GM18951 (cell line): Measurements from ENCODE around the gene DEFB129.
"Not testable (repeated sequence)": the region's sequence is repeated elsewhere in the genome, so short reads cannot be mapped to it uniquely, and the experiment has no call there.

Source experiments
- POLR2A ChIP-seq: IDR thresholded peaks from 4 replicates; pipeline ENCODE4 v1.6.1; 2011; ENCODE audit warnings: mild to moderate bottlenecking; ENCODE audit not compliant: insufficient read length, insufficient read depth; ENCODE audit errors: extremely low read depth
- in situ Hi-C: fragments of 300-500 bp; cut with MboI; formaldehyde crosslinking; loops from one replicate; pipeline ENCODE4 v1.12.0; 2022; ENCODE audit warnings: low sequenced_read_pairs, mixed read lengths, inconsistent platforms; ENCODE audit not compliant: unreplicated experiment

The DEFB129 gene

DNA sequence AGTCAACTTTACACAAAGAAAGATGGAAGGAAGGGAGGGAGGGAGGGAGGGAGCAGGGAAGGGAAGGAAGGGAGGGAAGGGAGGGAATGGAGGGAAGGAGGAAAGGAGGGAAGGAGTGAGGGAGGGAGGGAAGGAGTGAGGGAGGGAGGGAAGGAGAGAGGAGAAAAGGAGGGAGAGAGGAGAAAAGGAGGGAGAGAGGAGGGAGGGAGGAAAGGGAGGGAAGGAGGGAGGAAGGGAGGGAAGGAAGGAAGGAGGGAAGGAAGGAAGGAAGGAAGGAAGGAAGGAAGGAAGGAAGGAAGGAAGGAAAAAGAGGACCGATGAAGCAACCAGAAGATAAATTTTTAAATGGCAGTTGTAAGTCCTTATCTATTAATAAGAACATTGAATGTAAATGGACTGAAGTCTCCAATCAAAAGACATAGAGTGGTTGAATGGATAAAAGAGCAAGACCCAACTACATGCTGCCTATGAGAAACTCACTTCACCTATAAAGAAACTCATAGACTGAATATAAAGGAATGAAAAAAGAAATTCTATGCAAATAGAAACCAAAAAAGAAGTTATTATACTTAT is 5.7 kb upstream of the DEFB129 start:
- TF ChIP-seq POLR2A: no peak
- in situ Hi-C loops: no loop called here

DNA sequence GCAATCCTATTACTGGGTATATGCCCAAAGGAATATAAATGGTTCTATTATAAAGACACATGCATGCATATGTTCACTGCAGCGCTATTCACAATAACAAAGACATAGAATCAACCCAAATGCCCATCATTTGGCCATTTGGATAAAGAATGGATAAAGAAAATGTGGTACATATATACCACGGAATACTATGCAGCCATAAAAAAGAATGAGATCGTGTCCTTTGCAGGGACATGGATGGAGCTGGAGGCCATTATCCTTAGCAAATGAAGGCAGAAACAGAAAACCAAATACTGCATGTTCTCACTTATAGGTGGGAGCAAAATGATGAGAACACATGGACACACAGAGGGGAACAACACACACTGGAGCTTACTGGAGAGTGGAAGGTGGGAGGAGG is 1.2 kb upstream of the DEFB129 start:
- in situ Hi-C loops: not testable (repeated sequence)

DNA sequence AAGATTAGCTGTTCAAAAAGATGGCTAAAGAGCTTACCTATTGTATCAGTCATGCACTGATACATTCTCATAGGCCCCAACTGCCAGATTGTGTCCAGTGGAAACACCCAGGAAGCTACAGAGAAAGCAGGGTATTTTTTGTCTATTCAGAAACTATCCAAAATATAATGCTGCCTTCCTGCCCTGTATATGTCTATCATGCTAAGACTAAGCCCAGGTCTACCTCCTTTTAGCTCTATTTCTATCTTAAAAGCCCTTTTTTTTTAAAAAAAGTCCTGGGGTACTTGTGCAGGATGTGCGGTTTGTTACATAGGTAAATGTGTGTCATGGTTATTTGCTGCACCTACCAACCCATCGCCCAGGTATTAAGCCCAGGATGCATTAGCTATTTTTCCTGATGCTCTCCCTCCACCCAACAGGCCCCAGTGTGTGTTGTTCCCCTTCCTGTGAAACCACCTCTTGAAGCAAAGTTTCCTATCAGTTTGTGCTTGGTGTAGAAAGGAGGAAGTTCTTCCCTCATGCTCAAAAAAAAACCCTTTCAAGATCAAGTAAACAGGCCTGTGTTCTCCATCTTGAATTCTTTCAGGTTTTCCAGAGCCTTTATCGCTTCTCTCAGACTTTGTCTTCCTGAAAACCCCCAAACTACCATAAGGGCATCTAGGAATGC is 514 bp downstream of the DEFB129 start:
- in situ Hi-C loops: no loop called here
- TF ChIP-seq POLR2A: no peak

DNA sequence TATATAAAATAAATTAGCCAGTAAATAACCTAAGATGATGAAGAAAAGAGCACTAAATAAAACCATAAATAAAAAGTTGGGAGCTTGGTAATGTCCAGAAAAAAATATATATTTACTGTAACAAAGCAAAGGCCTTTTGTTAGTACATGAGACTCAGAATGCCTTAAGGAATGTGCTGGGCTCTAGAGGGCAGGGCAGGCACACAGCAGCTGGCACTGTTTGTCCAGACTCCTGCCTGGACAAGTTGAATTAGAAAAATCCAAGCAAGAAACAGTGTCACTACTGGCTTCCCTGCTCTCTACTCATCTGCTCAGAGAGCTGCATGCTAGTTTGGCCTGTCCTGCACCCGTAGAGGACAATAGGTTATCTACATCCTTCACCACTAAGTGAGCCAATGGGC is 8.8 kb downstream of the DEFB129 start:
- in situ Hi-C loops: no loop called here
- TF ChIP-seq POLR2A: no peak

DNA sequence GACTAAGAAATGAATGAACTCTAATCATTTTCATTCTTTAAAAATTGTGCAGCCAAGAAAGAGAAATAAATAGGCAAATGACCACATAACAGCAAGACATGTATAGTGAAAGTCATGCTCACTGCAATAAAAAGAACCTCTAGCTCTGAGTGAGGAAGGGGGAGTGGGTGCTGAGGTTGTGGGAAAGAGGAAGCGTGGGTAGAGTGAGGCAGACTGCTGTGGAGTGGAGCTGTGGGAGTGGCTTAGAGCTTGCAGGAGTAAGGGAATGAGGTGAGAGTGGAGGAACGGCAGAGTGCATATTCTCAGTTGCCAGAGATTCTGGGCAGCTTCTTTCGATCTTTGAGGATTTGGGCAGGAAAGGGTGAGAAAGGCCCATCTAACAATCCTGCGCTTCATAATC is 10.4 kb downstream of the DEFB129 start:
- in situ Hi-C loops: no loop called here
- TF ChIP-seq POLR2A: no peak

DNA sequence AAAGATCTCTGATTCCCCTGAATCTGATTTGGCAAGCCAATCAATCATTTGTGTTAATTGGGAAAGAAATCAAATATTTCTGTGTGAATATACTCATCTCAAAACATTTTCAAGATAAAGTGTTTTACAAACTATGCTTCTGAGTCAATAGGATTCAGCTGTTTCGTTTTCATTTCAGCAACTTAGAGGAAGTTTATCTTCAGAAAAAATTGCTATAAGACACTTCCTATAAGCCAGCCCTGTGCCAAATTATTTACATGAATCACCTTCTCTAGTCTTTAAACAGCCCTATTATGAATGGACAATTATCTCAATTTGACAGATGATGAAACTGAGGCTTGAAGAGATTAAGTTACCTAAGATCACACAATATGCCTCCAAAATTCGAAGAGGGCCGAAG is 10.9 kb downstream of the DEFB129 start:
- TF ChIP-seq POLR2A: no peak
- in situ Hi-C loops: no loop called here

DNA sequence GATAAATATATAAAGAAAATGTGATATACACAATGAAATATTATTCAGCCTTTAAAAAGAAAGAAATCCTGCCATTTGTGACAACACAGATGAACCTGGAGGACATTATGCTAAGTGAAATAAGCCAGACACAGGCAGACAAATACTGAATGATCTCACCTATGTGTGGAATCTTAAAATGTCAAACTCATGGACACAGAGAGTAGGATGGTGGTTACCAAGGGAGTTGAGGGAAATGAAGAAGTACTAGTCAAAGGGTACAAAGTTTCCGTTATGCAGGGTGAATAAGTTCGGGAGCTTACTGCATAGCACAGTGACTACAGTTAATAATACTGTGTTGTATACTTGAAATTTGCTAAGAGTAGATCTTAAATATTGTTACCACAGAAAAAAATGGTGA is 15.8 kb downstream of the DEFB129 start:
- no peak for TF ChIP-seq POLR2A

DNA sequence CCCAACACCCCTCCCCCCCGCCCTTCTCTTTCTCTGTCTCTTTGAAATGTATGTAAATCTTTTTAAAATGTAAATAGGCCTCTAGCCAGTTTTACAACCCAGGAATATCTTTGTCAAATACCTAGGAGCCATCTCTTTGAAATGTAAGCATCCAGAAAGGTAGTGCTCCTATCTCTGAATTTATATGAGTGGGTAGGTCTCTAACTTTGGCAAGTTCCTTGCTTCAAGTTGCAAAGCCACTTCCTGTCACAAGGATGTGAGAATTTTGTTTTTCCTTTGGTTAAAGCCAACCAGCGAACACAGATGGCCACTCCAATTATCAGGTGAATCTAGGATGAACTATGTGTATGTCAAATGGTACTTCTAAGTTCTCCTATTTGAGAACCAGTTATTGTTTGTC is 24.3 kb downstream of the DEFB129 start:
- in situ Hi-C loops: no loop called here
- no peak for TF ChIP-seq POLR2A

More for the DNA sequence above, 15.8 kb downstream of the DEFB129 start:
- in situ Hi-C loops: no loop called here

DNA sequence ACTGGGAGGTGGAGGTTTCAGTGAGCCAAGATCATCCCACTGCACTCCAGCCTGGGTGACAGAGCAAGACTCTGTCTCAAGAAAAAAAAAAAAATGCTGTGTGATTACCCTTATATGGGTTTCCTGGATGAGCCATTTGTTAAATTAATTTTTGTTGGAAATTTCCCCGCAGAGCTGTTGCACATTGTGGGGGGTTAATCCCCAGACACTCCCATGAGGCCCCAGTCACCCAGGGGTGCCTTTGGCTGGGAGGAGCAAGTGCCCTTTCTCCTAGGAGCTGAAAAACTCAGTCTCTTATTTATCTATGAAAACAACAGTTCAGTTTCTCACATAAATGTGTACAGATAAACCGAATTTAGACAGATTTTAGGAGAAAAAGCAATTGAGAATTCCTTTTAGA is 25.7 kb downstream of the DEFB129 start:
- in situ Hi-C loops: no loop called here
- no peak for TF ChIP-seq POLR2A

DNA sequence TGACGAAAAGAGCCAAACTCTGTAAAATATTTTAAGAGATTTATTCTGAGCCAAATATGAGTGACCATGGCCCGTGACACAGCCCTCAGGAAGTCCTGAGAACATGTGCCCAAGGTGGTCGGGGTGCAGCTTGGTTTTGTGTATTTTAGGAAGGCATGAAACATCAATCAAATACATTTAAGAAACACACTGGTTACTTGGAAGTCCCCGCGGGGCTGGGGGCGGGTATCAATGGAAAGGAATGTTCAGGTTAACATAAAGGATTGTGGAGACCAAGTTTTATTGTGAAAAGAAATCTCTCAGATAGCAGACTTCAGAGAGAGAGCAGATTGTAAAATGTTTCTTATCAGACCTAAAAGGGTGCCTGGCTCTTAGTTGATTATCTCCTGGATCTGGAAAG is 26.4 kb downstream of the DEFB129 start:
- in situ Hi-C loops: not testable (repeated sequence)

DNA sequence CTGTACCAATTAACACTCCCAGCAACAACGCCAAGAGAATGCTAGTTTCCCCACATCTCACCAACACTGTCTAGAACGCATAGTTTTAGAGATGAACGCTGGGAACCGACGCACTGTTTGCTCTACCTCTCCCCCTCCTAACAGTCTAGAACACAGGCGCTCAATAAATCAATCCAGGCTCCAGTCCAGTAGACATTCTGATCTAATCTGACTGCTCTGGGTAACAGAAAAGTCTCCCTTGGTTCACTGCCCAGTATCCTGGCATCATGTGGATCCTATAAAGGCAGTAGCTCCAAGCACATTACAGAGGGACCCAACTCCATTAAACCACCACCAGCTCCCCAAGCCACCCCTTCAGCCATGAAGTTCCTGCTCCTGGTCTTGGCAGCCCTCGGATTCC is 30.4 kb downstream of the DEFB129 start, which contains the start of gene DEFB132:
DEFB132 (plus strand) TSS at position 306 of the 400 bp plus-strand sequence; CDS start at position 361, 55 bp downstream.
- no peak for TF ChIP-seq POLR2A
- in situ Hi-C loops: no loop called here

DNA sequence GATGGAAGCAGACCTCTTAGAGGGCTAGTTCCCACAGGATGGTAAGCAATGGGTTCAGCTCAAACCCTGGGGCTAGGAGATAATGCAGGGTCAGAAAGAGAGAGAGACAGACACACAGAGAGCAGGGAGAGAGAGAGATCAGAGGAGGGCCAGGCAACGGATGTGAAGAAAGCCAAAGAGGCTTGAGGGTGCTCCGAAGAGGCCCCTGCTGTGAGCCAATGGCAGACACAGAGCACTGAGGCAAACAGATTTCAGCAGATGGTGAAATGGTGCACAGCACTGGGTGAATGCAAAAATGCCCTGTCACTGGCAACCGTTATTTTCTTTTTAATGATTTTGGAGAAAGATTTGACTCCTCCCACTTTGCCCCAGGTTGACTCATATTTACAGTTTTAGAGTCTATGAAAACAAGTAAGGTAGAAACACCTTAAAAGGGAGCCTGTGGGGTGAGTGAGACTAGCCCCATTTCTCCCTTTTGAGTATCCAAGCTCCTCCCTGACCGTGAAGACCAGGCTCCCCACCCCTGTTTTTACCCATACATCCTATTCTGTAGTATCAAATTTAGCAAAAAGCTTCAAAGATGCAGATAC is 31.3 kb downstream of the DEFB129 start:
- in situ Hi-C loops: no loop called here
- no peak for TF ChIP-seq POLR2A

DNA sequence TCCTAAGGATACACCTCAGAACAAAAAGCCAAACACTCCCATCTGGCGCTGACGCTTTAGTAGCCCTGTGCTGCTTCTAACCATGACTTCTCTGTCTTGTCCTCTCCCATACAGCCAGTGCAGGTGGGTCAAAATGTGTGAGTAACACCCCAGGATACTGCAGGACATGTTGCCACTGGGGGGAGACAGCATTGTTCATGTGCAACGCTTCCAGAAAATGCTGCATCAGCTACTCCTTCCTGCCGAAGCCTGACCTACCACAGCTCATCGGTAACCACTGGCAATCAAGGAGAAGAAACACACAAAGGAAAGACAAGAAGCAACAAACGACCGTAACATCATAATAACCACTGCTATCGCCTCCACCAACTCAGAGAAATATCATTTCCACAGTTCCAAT is 31.9 kb downstream of the DEFB129 start:
- TF ChIP-seq POLR2A: no peak
- in situ Hi-C loops: no loop called here

DNA sequence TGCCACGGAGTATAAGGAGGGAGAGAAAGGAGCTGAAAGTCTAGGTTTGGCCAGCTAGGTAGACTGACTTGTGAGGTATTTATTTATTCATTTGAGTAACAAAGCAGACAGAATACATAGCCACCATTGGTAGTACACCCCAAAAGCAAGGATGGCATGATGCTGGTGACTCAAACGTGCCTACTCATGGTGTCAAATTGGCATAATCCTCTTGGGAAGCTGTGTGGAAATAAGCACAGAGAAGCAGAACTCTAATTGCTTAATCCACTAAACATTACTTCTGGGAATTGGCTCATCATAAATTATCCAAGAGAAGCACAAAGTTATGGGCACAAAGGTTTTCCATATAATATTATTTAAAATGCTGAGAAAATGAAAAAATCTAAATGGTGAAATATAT is 32.9 kb downstream of the DEFB129 start:
- no peak for TF ChIP-seq POLR2A
- in situ Hi-C loops: no loop called here
